Neural cell (in vitro differentiated cells): ENCODE results near the gene TBX4. TPM values are rescaled to one million over a fixed set of nuclear protein-coding genes. Genes with fewer than 3 reads are reported as not detected.

Experiments used
- H2AFZ ChIP-seq: fragments of 200-600, 300-800 bp; sonication (generic), shearing (Covaris generic); 2 replicates; pipeline ENCODE4 v1.6.0; 2014; ENCODE audit warnings: low read depth, mild to moderate bottlenecking, antibody characterized with exemption, low read length, moderate library complexity
- H3F3A ChIP-seq: fragments of 200-600 bp; shearing (Covaris generic); 2 replicates; pipeline ENCODE4 v1.6.1; 2016; ENCODE audit warnings: mild to moderate bottlenecking, moderate library complexity, mixed read lengths, antibody characterized with exemption, low read length; ENCODE audit not compliant: insufficient read depth, poor library complexity, severe bottlenecking
- H3K27ac ChIP-seq: fragments of 200-600, 300-800 bp; sonication (generic), shearing (Covaris generic); 2 replicates; pipeline ENCODE4 v1.5.1; 2014; ENCODE audit warnings: mild to moderate bottlenecking, low read length, moderate library complexity
- H3K27me3 ChIP-seq: fragments of 300-800, 200-600 bp; sonication (generic), shearing (Covaris generic); 2 replicates; pipeline ENCODE4 v1.6.0; 2014; ENCODE audit warnings: mild to moderate bottlenecking, low read depth, low read length, moderate library complexity; ENCODE audit not compliant: insufficient read depth
- H3K36me3 ChIP-seq: fragments of 300-800, 200-600 bp; sonication (generic), shearing (Covaris generic); 2 replicates; pipeline ENCODE4 v1.5.1; 2014; ENCODE audit warnings: mild to moderate bottlenecking, antibody characterized with exemption, low read length, moderate library complexity; ENCODE audit not compliant: insufficient read depth
- H3K4me2 ChIP-seq: fragments of 300-800, 200-600 bp; sonication (generic), shearing (Covaris generic); 2 replicates; pipeline ENCODE4 v1.6.0; 2014; ENCODE audit warnings: mild to moderate bottlenecking, low read length
- H3K4me3 ChIP-seq: fragments of 300-800, 200-600 bp; sonication (generic), shearing (Covaris generic); 2 replicates; pipeline ENCODE4 v1.5.1; 2014; ENCODE audit warnings: mild to moderate bottlenecking, low read length, moderate library complexity
- H3K79me2 ChIP-seq: fragments of 200-600 bp; shearing (Covaris generic); replicated peaks from 2 replicates; pipeline ENCODE4 v1.6.0; 2014; ENCODE audit warnings: mild to moderate bottlenecking, low read length, moderate library complexity; ENCODE audit not compliant: insufficient read depth
- H3K9ac ChIP-seq: fragments of 300-800, 200-600 bp; sonication (generic), shearing (Covaris generic); 2 replicates; pipeline ENCODE4 v1.6.1; 2016; ENCODE audit warnings: mild to moderate bottlenecking, low read length, mixed read lengths
- H3K9me2 ChIP-seq: fragments of 200-600 bp; shearing (Covaris generic); 2 replicates; pipeline ENCODE4 v1.6.1; 2016; ENCODE audit warnings: mild to moderate bottlenecking, low read length, mixed read lengths; ENCODE audit not compliant: insufficient read depth
- H3K9me3 ChIP-seq: fragments of 200-600, 300-800 bp; sonication (generic), shearing (Covaris generic); 2 replicates; pipeline ENCODE4 v1.6.1; 2016; ENCODE audit warnings: mild to moderate bottlenecking, mixed run types, low read length, moderate library complexity, mixed read lengths
- H4K20me1 ChIP-seq: fragments of 200-600 bp; shearing (Covaris generic); 2 replicates; pipeline ENCODE4 v1.6.1; 2016; ENCODE audit warnings: mild to moderate bottlenecking, mixed run types; ENCODE audit not compliant: insufficient read depth
- EZH2 ChIP-seq: fragments of 200-600, 300-800 bp; shearing (Covaris generic), sonication (generic); IDR thresholded peaks from 2 replicates; pipeline ENCODE4 v1.6.1; 2014; ENCODE audit warnings: antibody characterized with exemption, low read length, borderline replicate concordance, mild to moderate bottlenecking; ENCODE audit not compliant: insufficient read depth, poor library complexity, severe bottlenecking
- MXI1 ChIP-seq: fragments of 450-650 bp; conservative IDR thresholded peaks from 2 replicates; pipeline ENCODE4 v1.6.1; 2014; ENCODE audit warnings: antibody characterized with exemption, mild to moderate bottlenecking; ENCODE audit not compliant: poor library complexity, severe bottlenecking
- POLR2AphosphoS5 ChIP-seq: IDR thresholded peaks from 2 replicates; pipeline ENCODE4 v1.6.1; 2012
- RAD21 ChIP-seq: fragments of 450-650 bp; conservative IDR thresholded peaks from 2 replicates; pipeline ENCODE4 v1.6.1; 2014; ENCODE audit warnings: antibody characterized with exemption, mild to moderate bottlenecking, moderate library complexity
- SMC3 ChIP-seq: fragments of 450-650 bp; conservative IDR thresholded peaks from 2 replicates; pipeline ENCODE4 v1.6.1; 2014; ENCODE audit warnings: antibody characterized with exemption, mild to moderate bottlenecking, moderate library complexity; ENCODE audit not compliant: poor library complexity
- TAF1 ChIP-seq: IDR thresholded peaks from 2 replicates; pipeline ENCODE4 v1.6.1; 2012; ENCODE audit warnings: low read depth
- polyA plus RNA-seq: library from polyadenylated mRNA; depleted of rRNA; stranded (reverse); fragments of >200 nt; gene quantifications from 2 replicates; pipeline ENCODE4 v1.2.3, GENCODE V29; 2014
- TF ChIP-seq, protein P1 (sequence below): IDR thresholded peaks from 2 replicates; pipeline ENCODE4 v1.6.1; 2012; ENCODE audit warnings: borderline replicate concordance
- TF ChIP-seq, protein P2 (sequence below): fragments of 450-650 bp; IDR thresholded peaks from 2 replicates; pipeline ENCODE4 v1.5.1; 2014; ENCODE audit warnings: antibody characterized with exemption, mild to moderate bottlenecking, moderate library complexity; ENCODE audit not compliant: poor library complexity, severe bottlenecking

Gene TBX4
- polyA plus RNA-seq, 1 donor from 2014 or later: not detected

DNA sequence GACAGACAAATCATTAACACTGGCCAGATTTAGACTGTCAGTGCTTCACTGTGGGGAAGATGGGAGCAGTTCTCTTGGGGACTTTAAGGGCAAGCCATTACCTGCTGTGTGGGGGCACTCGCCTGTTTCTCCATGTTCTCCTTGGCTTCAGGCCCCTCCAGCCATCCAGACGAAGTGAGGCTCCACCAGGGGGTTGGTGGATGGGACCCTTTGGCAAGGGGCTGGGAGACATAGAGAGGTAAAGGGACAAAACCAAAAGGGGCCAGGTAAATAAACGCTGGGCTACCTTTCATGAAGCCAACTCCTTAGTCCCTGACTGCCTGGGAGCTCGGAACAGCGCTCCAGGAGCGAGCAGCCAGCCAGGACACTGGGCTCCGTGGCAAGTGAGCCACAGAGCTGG is 14.0 kb downstream of the TBX4 start:
- Histone ChIP-seq H4K20me1 (no peaks in the 10 kb centered on the region), H3K27me3 (peaks cover 40% of the 10 kb centered on the region), H3K9me3 (no peaks in the 10 kb centered on the region), H3K4me3 (no peak overlapping the region), H2AFZ (no peak overlapping the region), H3K79me2 (no peaks in the 10 kb centered on the region), H3K9ac (no peak overlapping the region), H3F3A (no peaks in the 10 kb centered on the region), H3K27ac (no peak overlapping the region), H3K4me2 (no peak overlapping the region), H3K9me2 (no peaks in the 10 kb centered on the region), H3K36me3 (no peaks in the 10 kb centered on the region)
- no peak for TF ChIP-seq RAD21
- TF ChIP-seq, protein P1, sequence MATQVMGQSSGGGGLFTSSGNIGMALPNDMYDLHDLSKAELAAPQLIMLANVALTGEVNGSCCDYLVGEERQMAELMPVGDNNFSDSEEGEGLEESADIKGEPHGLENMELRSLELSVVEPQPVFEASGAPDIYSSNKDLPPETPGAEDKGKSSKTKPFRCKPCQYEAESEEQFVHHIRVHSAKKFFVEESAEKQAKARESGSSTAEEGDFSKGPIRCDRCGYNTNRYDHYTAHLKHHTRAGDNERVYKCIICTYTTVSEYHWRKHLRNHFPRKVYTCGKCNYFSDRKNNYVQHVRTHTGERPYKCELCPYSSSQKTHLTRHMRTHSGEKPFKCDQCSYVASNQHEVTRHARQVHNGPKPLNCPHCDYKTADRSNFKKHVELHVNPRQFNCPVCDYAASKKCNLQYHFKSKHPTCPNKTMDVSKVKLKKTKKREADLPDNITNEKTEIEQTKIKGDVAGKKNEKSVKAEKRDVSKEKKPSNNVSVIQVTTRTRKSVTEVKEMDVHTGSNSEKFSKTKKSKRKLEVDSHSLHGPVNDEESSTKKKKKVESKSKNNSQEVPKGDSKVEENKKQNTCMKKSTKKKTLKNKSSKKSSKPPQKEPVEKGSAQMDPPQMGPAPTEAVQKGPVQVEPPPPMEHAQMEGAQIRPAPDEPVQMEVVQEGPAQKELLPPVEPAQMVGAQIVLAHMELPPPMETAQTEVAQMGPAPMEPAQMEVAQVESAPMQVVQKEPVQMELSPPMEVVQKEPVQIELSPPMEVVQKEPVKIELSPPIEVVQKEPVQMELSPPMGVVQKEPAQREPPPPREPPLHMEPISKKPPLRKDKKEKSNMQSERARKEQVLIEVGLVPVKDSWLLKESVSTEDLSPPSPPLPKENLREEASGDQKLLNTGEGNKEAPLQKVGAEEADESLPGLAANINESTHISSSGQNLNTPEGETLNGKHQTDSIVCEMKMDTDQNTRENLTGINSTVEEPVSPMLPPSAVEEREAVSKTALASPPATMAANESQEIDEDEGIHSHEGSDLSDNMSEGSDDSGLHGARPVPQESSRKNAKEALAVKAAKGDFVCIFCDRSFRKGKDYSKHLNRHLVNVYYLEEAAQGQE: no peak

DNA sequence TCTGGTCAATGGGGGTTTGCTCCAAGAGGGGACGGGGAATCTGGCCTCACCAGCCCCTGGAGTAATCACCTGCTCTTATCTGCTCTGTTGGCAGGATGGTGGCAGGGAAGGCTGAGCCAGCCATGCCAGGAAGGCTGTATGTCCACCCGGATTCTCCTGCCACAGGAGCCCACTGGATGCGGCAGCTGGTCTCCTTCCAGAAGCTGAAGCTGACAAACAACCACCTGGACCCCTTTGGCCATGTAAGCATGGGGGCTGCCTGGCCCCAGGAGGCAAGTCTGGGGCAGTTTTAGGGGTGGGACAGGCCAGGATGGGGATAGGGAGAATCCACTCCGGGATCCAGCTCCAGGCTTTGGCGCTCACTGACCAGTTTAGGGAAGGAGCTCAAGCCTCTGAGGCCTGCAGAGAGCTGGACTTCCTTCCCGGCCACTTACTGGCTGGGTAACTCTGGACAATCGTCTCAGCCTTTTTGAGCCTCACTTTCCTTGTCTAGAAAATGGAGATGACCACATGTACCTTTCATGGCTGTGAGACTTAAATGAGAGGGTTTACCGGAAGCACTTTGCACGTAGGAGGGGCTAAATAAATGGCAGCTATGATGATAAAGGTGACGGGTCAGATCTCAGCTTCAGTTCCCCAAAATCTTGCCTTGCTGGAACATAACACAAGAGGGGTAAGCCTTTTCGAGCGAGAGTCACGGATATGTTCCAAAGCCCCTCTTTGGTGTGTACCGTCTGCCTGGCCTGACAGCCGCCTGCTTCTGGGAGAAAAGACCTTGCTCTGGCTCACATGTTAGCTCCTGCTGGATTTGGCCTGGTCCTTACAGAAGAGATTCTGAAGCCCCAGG is 15.4 kb downstream of the TBX4 start:
- Histone ChIP-seq H3K79me2 (no peaks in the 10 kb centered on the region), H3K27ac (no peak overlapping the region), H3K4me2 (no peak overlapping the region), H3K4me3 (no peak overlapping the region), H3F3A (no peaks in the 10 kb centered on the region), H3K9ac (no peak overlapping the region), H3K9me3 (no peaks in the 10 kb centered on the region), H3K9me2 (no peaks in the 10 kb centered on the region), H4K20me1 (no peaks in the 10 kb centered on the region), H3K27me3 (peaks cover 26% of the 10 kb centered on the region), H3K36me3 (no peaks in the 10 kb centered on the region), H2AFZ (no peak overlapping the region)
- no peak for TF ChIP-seq TAF1
- no peak for TF ChIP-seq POLR2AphosphoS5
- TF ChIP-seq EZH2: no peak

DNA sequence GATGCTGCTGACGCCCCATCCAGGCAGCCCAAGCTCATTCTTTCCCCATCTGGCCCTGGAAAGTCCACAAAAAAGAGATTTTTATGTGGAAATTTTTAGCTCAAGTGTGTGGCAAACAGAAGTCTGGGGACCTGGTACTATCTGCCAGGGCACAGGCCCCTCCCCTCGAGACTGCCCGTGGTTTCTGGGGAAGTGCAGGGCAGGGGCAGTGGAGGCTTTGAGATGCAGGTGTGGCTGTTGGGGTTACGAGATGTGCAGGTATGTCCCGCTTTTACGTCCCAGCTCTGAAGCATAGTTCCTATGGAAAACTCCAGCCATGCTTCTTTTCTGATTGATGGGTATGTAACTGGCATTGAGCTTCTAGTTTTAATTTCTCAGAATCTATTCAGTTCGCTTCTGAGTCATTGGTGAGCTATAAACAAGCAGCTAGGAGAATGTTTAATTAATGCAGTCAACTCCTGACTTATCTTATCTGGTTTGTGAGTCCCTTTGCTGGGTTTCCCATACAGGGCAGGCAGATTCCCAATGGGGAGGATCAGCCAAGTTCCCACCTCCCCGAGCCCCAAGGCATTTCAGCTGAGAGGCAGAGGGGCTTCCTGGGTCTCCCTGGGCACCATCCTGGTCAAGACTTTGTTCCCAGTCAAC is 16.2 kb downstream of the TBX4 start:
- Histone ChIP-seq H3K27me3 (peaks cover 18% of the 10 kb centered on the region), H3K4me3 (no peak overlapping the region), H3K79me2 (no peaks in the 10 kb centered on the region), H3K9me2 (no peaks in the 10 kb centered on the region), H2AFZ (no peak overlapping the region), H3K9ac (no peak overlapping the region), H3F3A (no peaks in the 10 kb centered on the region), H3K4me2 (no peak overlapping the region), H3K27ac (no peak overlapping the region), H4K20me1 (no peaks in the 10 kb centered on the region), H3K36me3 (no peaks in the 10 kb centered on the region), H3K9me3 (no peaks in the 10 kb centered on the region)
- TF ChIP-seq RAD21: no peak
- TF ChIP-seq, protein P1: no peak
- TF ChIP-seq POLR2AphosphoS5: no peak
- TF ChIP-seq TAF1: no peak
- TF ChIP-seq MXI1: no peak
- no peak for TF ChIP-seq SMC3
- TF ChIP-seq, protein P2, sequence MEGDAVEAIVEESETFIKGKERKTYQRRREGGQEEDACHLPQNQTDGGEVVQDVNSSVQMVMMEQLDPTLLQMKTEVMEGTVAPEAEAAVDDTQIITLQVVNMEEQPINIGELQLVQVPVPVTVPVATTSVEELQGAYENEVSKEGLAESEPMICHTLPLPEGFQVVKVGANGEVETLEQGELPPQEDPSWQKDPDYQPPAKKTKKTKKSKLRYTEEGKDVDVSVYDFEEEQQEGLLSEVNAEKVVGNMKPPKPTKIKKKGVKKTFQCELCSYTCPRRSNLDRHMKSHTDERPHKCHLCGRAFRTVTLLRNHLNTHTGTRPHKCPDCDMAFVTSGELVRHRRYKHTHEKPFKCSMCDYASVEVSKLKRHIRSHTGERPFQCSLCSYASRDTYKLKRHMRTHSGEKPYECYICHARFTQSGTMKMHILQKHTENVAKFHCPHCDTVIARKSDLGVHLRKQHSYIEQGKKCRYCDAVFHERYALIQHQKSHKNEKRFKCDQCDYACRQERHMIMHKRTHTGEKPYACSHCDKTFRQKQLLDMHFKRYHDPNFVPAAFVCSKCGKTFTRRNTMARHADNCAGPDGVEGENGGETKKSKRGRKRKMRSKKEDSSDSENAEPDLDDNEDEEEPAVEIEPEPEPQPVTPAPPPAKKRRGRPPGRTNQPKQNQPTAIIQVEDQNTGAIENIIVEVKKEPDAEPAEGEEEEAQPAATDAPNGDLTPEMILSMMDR: no peak
